ENCODE data around the gene SDF4. TPM values are rescaled to one million over a fixed set of nuclear protein-coding genes. Genes with fewer than 3 reads are reported as not detected.
A peak's percentile ranks its signal among the peaks of the same experiment; 100 is the strongest.

Gene SDF4
- total and polyA plus RNA-seq, 2 of the 13 experiments (the other 11 are each of a cell fraction or from before 2014, with no cell fraction given): 80.8 to 107 TPM

DNA sequence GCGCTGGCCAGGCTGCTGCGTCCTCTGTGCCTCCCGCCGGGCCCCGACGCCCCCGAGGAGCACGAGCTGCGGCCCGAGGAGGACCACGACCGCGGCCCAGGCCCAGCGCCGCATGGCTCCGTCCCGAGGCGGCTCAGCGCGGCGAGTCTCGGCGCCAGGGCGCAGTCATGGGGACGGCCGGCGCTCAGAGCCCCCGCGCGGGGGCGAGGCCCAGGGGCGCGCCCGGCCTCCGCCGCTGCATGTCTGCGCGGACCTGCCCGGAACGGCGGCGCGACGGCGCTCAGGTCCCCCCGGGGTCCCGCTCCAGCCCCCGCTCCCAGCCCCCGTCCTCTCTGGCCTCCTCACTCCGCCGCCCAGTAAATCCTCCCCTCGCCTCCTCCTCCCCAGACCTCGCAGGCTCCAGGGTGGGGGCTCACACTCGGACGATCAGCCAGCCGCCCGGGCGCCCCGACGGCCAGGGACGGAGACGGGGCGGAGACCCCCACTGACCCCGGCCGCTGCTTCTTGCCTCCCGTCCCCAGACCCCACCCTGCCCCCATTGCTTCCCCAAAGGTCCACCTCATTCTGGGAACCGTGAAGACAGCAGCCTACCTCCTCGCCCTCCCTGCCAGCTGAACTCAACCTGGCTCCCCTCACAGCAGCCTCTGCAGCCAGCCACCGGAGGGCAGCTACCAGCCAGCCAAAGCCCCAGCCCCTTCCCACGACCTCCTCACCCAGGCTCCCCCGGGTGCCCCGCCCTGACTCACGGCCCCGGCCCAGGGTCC lies 15.0 kb upstream of the SDF4 start, which contains the start of gene C1QTNF12:
Gene C1QTNF12 (minus strand): TSS at position 146 of the 764 bp plus-strand sequence. CDS start 32 bp downstream, at position 114.
- 80% methylated on average over 34 of the region's 74 CpGs for WGBS (ENCODE audit: low lambda C conversion rate)
- no peak within 1 kb of the TSS for H2AFZ ChIP-seq (ENCODE audit: low read length)
- in situ Hi-C loops (cut with HindIII; ENCODE audit: extremely low pct_ligation_motif_present, low pct_unique_long_range_greater_than_20kb): no loop called here
- POLR2A ChIA-PET: no interaction called here
- no peak within 1 kb of the TSS for H3K27ac ChIP-seq (ENCODE audit: extremely low read length, insufficient read depth, low read length)
- no peak within 1 kb of the TSS for H3K9ac ChIP-seq (ENCODE audit: insufficient read depth, low read depth, low read length)
- TF ChIP-seq CBX5 (CRISPR knock-in tag; IDR thresholded peaks at IDR 0.05; ENCODE audit: borderline replicate concordance) (no peak), ZNF275 (CRISPR knock-in tag; IDR thresholded peaks at IDR 0.05; ENCODE audit: borderline replicate concordance) (no peak), MTF2 (CRISPR knock-in tag; IDR thresholded peaks at IDR 0.05; ENCODE audit: borderline replicate concordance) (no peak), NR2F1 (CRISPR knock-in tag; IDR thresholded peaks at IDR 0.05) (no peak), THRA (CRISPR knock-in tag; IDR thresholded peaks at IDR 0.05; ENCODE audit: borderline replicate concordance) (no peak), HOXA3 (CRISPR knock-in tag; IDR thresholded peaks at IDR 0.05) (no peak), FIP1L1 (IDR thresholded peaks at IDR 0.05; ENCODE audit: borderline replicate concordance, insufficient read depth, low read depth, low read length) (no peak), MIER2 (CRISPR knock-in tag; IDR thresholded peaks at IDR 0.05) (no peak), RBFOX2 (IDR thresholded peaks at IDR 0.05; ENCODE audit: low read depth, low read length) (0 out of 2 replicates have a peak, but pooled peaks have one; percentile 3), ZNF207 (IDR thresholded peaks at IDR 0.05; ENCODE audit: borderline replicate concordance) (no peak), ZNF883 (CRISPR knock-in tag; IDR thresholded peaks at IDR 0.05; ENCODE audit: not compliant biosample characterization) (peak; percentile 37), BRF2 (CRISPR knock-in tag; IDR thresholded peaks at IDR 0.05) (no peak), GABPB1 (CRISPR knock-in tag; IDR thresholded peaks at IDR 0.05) (0 out of 2 replicates have a peak, but pooled peaks have one; percentile 10), ZNF484 (CRISPR knock-in tag; IDR thresholded peaks at IDR 0.05; ENCODE audit: borderline replicate concordance, low read depth) (no peak)
- peak; percentile 10 for ATAC-seq
- no TSS peak for BruUV-seq (replicated peaks)
- CTCF ChIA-PET (ENCODE audit: low intra/inter-chr PET ratio, low total read pairs): no interaction called here
- H3K9me3 ChIP-seq (ENCODE audit: low read length): no peaks in the 10 kb centered on the region
- no peaks in the 10 kb centered on the region for H3K27me3 ChIP-seq (ENCODE audit: control insufficient read depth in 1 of 2, insufficient read depth in 2 of 2, low read length in 2 of 2)
- no peaks in the 10 kb centered on the region for H3K79me2 ChIP-seq (ENCODE audit: insufficient read depth, low read length)
- H3K4me1 ChIP-seq (ENCODE audit: insufficient read depth, low read length): peaks cover 8% of the 10 kb centered on the region
- H3K4me3 ChIP-seq (replicated peaks in 1 of 3; ENCODE audit: insufficient read depth in 1 of 3, low read depth in 2 of 3, low read length in 3 of 3): no peak within 1 kb of the TSS
- no peaks in the 10 kb centered on the region for H4K20me1 ChIP-seq (ENCODE audit: insufficient read depth, low read length)
- intact Hi-C loops (cut with micrococcal nuclease; ENCODE audit: unreplicated experiment): no loop called here
- no peak within 1 kb of the TSS for H3K4me2 ChIP-seq (ENCODE audit: low read depth, low read length)
- H3K36me3 ChIP-seq (replicated peaks in 1 of 2; ENCODE audit: control insufficient read depth in 1 of 2, insufficient read depth in 2 of 2, low read length in 2 of 2): no peaks in the 10 kb centered on the region
- DNase-seq (ENCODE audit: low spot score): no peak
- FAIRE-seq: no peak
